ENCODE results near the gene ARHGAP42. TPM values are rescaled to one million over a fixed set of nuclear protein-coding genes. Genes with fewer than 3 reads are reported as not detected.

Gene ARHGAP42
- total RNA-seq, 1 experiment from 2014 or later: 11.4 TPM

GRCh38 chr11:101014600-101015285 lies 327.7 kb downstream of the ARHGAP42 start:
- DNase-seq (ENCODE audit: low read depth): peak; percentile 1

GRCh38 chr11:101019870-101020269 lies 332.8 kb downstream of the ARHGAP42 start:
- DNase-seq (ENCODE audit: low read depth): no peak

GRCh38 chr11:101022256-101022655 lies 335.2 kb downstream of the ARHGAP42 start:
- DNase-seq (ENCODE audit: low read depth): no peak

- no peak for DNase-seq (ENCODE audit: low read depth)
Observed at GRCh38 chr11:101028644-101029043, 341.6 kb downstream of the ARHGAP42 start.

GRCh38 chr11:101030015-101030414 lies 342.9 kb downstream of the ARHGAP42 start:
- no peak for DNase-seq (ENCODE audit: low read depth)

GRCh38 chr11:101030692-101031091 lies 343.6 kb downstream of the ARHGAP42 start:
- no peak for DNase-seq (ENCODE audit: low read depth)

GRCh38 chr11:101031713-101032112 lies 344.6 kb downstream of the ARHGAP42 start:
- no peak for DNase-seq (ENCODE audit: low read depth)

GRCh38 chr11:101032991-101033390 lies 345.9 kb downstream of the ARHGAP42 start:
- no peak for DNase-seq (ENCODE audit: low read depth)

GRCh38 chr11:101034076-101034475 lies 347.0 kb downstream of the ARHGAP42 start:
- no peak for DNase-seq (ENCODE audit: low read depth)

GRCh38 chr11:101035872-101036271 lies 348.8 kb downstream of the ARHGAP42 start:
- no peak for DNase-seq (ENCODE audit: low read depth)

Data from RPMI7951 (cell line).